Islet precursor cell (in vitro differentiated cells): ENCODE results near the gene SLC25A6.
"Not testable (repeated sequence)": the region's sequence is repeated elsewhere in the genome, so short reads cannot be mapped to it uniquely, and the experiment has no call there.

ENCODE experiments used
- DNase-seq: peaks from one replicate; pipeline ENCODE4 v3.0.0-alpha.2; 2018

Gene SLC25A6

GRCh38 chrX:1391707-1392375, at the start of gene SLC25A6:
Gene SLC25A6, minus strand, starts transcription at chrX:1392113. Its CDS starts 104 bp downstream, at chrX:1392009.
- peak; percentile 99 for DNase-seq

GRCh38 chrX:1440506-1440905, 48.6 kb upstream of the SLC25A6 start:
- DNase-seq = no peak

GRCh38 chrX:1435241-1435895, 43.5 kb upstream of the SLC25A6 start:
- peak; percentile 46 for DNase-seq

GRCh38 chrX:1434871-1435240, 42.9 kb upstream of the SLC25A6 start:
- DNase-seq = no peak

GRCh38 chrX:1433646-1434357, 41.9 kb upstream of the SLC25A6 start:
- no peak for DNase-seq

- DNase-seq = no peak
These were observed 38.5 kb upstream of the SLC25A6 start for GRCh38 chrX:1430451-1430850.

- DNase-seq = no peak
These were observed 35.8 kb upstream of the SLC25A6 start for GRCh38 chrX:1427756-1428155.

GRCh38 chrX:1426321-1426720, 34.4 kb upstream of the SLC25A6 start:
- DNase-seq = not testable (repeated sequence)

- DNase-seq = no peak
These were observed 33.5 kb upstream of the SLC25A6 start for GRCh38 chrX:1425381-1425780.

GRCh38 chrX:1424147-1424851, 32.4 kb upstream of the SLC25A6 start:
- DNase-seq = no peak

GRCh38 chrX:1423215-1423614, 31.3 kb upstream of the SLC25A6 start:
- DNase-seq = no peak

- DNase-seq = no peak
These were observed 30.2 kb upstream of the SLC25A6 start for GRCh38 chrX:1422135-1422465.

GRCh38 chrX:1421433-1422134, 29.7 kb upstream of the SLC25A6 start:
- DNase-seq = no peak

- DNase-seq = no peak
These were observed 28.5 kb upstream of the SLC25A6 start for GRCh38 chrX:1420371-1420770.

- peak; percentile 44 for DNase-seq
These were observed 27.8 kb upstream of the SLC25A6 start for GRCh38 chrX:1419545-1420355.

- peak; percentile 52 for DNase-seq
These were observed 27.1 kb upstream of the SLC25A6 start for GRCh38 chrX:1418901-1419544.

GRCh38 chrX:1417921-1418771, 26.2 kb upstream of the SLC25A6 start:
- no peak for DNase-seq

GRCh38 chrX:1416965-1417760, 25.2 kb upstream of the SLC25A6 start:
- DNase-seq = no peak

- no peak for DNase-seq
These were observed 24.4 kb upstream of the SLC25A6 start for GRCh38 chrX:1416327-1416784.
